Measurements from ENCODE around the gene CDC34. TPM values are rescaled to one million over a fixed set of nuclear protein-coding genes. Genes with fewer than 3 reads are reported as not detected.

The CDC34 gene
- total RNA-seq, 1 experiment from 2014 or later = 93.3 TPM

- Histone ChIP-seq H3K36me3 (ENCODE audit: low read depth) (no peaks in the 10 kb centered on the region), H4K20me1 (ENCODE audit: insufficient read depth) (no peaks in the 10 kb centered on the region), H3K4me1 (replicated peaks; ENCODE audit: insufficient read depth) (peaks cover 11% of the 10 kb centered on the region; the same call in 1 of the 2 replicates), H3K27me3 (ENCODE audit: insufficient read depth, low read depth) (no peaks in the 10 kb centered on the region), H3K79me2 (ENCODE audit: low read depth) (peaks cover 6% of the 10 kb centered on the region; the same call in 1 of the 2 replicates), H3K4me2 (peak overlapping the region; percentile 88), H3K27ac (peak overlapping the region; percentile 57), H3K4me3 (peak overlapping the region; percentile 89), H2AFZ (peak overlapping the region; percentile 95; the same call in 1 of the 2 replicates), H3K9me2 (ENCODE audit: insufficient read depth) (no peaks in the 10 kb centered on the region), H3F3A (ENCODE audit: insufficient read depth, low read depth) (peaks cover 36% of the 10 kb centered on the region), H3K9me3 (ENCODE audit: insufficient read depth, low read depth) (no peaks in the 10 kb centered on the region)
- CTCF ChIA-PET = interaction anchor here (0.6 kb wide), 1 partner anchor 42 kb away, joined by 3 read pairs; no protein-coding TSS in a partner anchor
- no TSS peak for BruUV-seq (replicated peaks)
- no peak for TF ChIP-seq EZH2 (IDR thresholded peaks at IDR 0.05; ENCODE audit: low read depth)
- TF ChIP-seq CTCF (conservative IDR thresholded peaks at IDR 0.05) = no peak
- POLR2A ChIA-PET (ENCODE audit: unreplicated experiment) = interaction anchor here (0.7 kb wide), 1 partner anchor 17 kb away, joined by 3 read pairs; no protein-coding TSS in a partner anchor
- DNase-seq = peak; percentile 75 to 94
- intact Hi-C loops (cut with micrococcal nuclease; ENCODE audit: unreplicated experiment) = loop anchor here (2.0 kb wide), 2 partner anchors 18 to 198 kb away; partner anchors contain the start of genes PLPP2 and TPGS1
These were observed 42.8 kb upstream of the CDC34 start for GRCh38 chr19:488505-489417.

GRCh38 chr19:489418-490196 lies 42.0 kb upstream of the CDC34 start:
- TF ChIP-seq CTCF (conservative IDR thresholded peaks at IDR 0.05) = no peak
- POLR2A ChIA-PET (ENCODE audit: unreplicated experiment) = interaction anchor here (0.7 kb wide), 1 partner anchor 17 kb away, joined by 3 read pairs; no protein-coding TSS in a partner anchor
- Histone ChIP-seq H3K9me3 (ENCODE audit: insufficient read depth, low read depth) (no peaks in the 10 kb centered on the region), H3K27ac (no peak overlapping the region), H3F3A (ENCODE audit: insufficient read depth, low read depth) (peaks cover 39% of the 10 kb centered on the region), H3K4me3 (peak overlapping the region; percentile 89), H3K27me3 (ENCODE audit: insufficient read depth, low read depth) (no peaks in the 10 kb centered on the region), H4K20me1 (ENCODE audit: insufficient read depth) (no peaks in the 10 kb centered on the region), H3K79me2 (ENCODE audit: low read depth) (peaks cover 6% of the 10 kb centered on the region; the same call in 1 of the 2 replicates), H3K4me2 (peak overlapping the region; percentile 88), H2AFZ (peak overlapping the region; percentile 64; the same call in 1 of the 2 replicates), H3K36me3 (ENCODE audit: low read depth) (no peaks in the 10 kb centered on the region), H3K4me1 (replicated peaks; ENCODE audit: insufficient read depth) (peaks cover 11% of the 10 kb centered on the region; the same call in 1 of the 2 replicates), H3K9me2 (ENCODE audit: insufficient read depth) (no peaks in the 10 kb centered on the region)
- CTCF ChIA-PET = interaction anchor here (0.6 kb wide), 1 partner anchor 41 kb away, joined by 3 read pairs; no protein-coding TSS in a partner anchor
- intact Hi-C loops (cut with micrococcal nuclease; ENCODE audit: unreplicated experiment) = loop anchor here (2.0 kb wide), 2 partner anchors 17 to 199 kb away; partner anchors contain the start of genes PLPP2 and TPGS1
- DNase-seq = no peak
- TSS peak; percentile 54 for BruUV-seq (replicated peaks)

- Histone ChIP-seq H3K36me3 (ENCODE audit: low read depth) (no peaks in the 10 kb centered on the region), H2AFZ (no peak overlapping the region), H3K27me3 (ENCODE audit: insufficient read depth, low read depth) (no peaks in the 10 kb centered on the region), H3K79me2 (ENCODE audit: low read depth) (peaks cover 6% of the 10 kb centered on the region; the same call in 1 of the 2 replicates), H3K27ac (no peak overlapping the region), H3K4me1 (replicated peaks; ENCODE audit: insufficient read depth) (peaks cover 5% of the 10 kb centered on the region; the same call in 1 of the 2 replicates), H4K20me1 (ENCODE audit: insufficient read depth) (no peaks in the 10 kb centered on the region), H3K4me3 (no peak overlapping the region), H3F3A (ENCODE audit: insufficient read depth, low read depth) (peaks cover 49% of the 10 kb centered on the region), H3K9me3 (ENCODE audit: insufficient read depth, low read depth) (no peaks in the 10 kb centered on the region), H3K9me2 (ENCODE audit: insufficient read depth) (no peaks in the 10 kb centered on the region), H3K4me2 (no peak overlapping the region)
- no TSS peak for BruUV-seq (replicated peaks)
- CTCF ChIA-PET = no interaction called here
- TF ChIP-seq EZH2 (IDR thresholded peaks at IDR 0.05; ENCODE audit: low read depth) (no peak), CTCF (conservative IDR thresholded peaks at IDR 0.05) (no peak)
- intact Hi-C loops (cut with micrococcal nuclease; ENCODE audit: unreplicated experiment) = no loop called here
- POLR2A ChIA-PET (ENCODE audit: unreplicated experiment) = interaction anchor here (0.7 kb wide), 1 partner anchor 23 kb away, joined by 8 read pairs; no protein-coding TSS in a partner anchor
- no peak for DNase-seq
These were observed 40.3 kb upstream of the CDC34 start for GRCh38 chr19:491146-491741.
